ENCODE data around the gene CDK11A. TPM values are rescaled to one million over a fixed set of nuclear protein-coding genes. Genes with fewer than 3 reads are reported as not detected.

Gene CDK11A
- polyA plus RNA-seq (ENCODE audit: insufficient read length), result 23.9 TPM

DNA sequence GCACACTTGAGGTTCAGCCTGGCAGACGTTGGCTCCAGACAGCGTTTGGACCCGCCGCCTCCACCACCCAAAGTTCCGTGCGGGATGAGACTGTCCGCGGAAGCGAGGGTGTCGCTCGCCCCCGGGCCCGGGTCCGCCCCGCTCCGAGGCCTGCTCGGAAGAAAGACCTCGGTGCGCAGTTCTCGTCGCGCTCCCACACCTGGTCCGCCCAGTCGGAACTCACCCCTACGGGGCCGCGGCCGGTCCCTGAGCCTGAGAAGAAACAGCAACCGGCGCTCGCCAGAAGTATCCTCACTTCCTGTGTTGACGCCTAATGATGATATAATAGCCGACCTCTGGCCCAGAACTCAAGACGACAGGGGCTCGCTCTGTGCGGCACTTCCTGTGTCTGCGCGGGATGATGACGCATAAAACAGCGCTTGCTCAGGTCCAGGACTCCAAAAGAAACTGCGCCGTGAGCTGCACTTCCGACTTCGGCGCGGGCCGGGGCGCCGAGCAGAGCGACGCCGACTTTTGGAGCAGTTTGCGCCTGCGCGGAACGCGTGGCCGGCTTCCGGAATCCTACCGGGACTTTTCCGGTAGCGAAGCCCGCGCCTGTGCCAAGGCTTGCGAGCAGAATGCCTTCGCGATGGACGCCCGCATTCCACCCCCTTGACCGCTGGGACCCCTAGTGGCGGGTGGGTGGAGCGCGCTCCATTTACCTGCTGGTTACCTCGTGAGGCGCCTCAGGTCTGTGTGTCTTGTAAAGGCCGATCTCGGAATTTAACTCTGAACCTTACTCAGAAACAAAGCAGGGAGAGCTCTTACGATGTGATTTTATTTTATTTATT lies at the start of gene CDK11A:
Gene CDK11A, minus strand, starts transcription at position 323 of the 830 bp plus-strand sequence. CDS start 1,539 bp downstream, outside the sequence.
- DNase-seq (ENCODE audit: low read depth), result peak; percentile 99

DNA sequence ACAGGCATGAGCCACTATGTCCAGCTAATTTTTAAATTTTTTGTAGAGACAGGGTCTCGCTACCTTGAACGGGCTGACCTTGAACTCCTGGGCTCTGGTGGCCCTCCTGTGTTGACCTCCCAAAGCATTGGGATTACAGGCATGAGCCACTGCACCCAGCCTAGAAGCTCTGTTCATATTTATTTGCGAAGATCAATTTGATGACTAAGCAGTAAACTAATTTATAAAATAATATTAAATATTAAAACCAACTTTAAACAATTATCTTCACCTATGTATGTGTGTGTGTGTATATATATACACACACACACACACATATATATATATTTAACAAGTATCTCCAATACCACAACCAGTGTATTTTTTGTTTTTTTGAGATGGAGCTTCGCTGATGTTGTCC lies 49.7 kb upstream of the CDK11A start:
- DNase-seq (ENCODE audit: low read depth), result no peak

DNA sequence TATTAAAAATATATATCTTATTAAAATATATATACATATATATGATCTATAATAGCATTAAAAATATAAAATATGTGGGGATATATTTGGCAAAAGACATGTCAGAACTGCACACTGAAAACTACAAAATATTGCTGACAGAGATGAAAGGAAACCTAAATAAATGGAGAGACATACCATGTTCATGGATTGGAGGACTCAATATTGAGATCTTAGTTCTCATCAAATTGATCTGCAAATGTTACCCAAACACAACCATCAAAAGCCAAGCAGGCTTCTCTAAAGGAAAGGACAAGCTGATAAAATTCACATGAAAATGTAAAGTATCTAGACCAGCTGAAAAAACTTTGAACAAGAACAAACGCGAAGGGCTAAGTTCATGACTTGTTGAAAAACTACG lies 46.9 kb upstream of the CDK11A start:
- no peak for DNase-seq (ENCODE audit: low read depth)

DNA sequence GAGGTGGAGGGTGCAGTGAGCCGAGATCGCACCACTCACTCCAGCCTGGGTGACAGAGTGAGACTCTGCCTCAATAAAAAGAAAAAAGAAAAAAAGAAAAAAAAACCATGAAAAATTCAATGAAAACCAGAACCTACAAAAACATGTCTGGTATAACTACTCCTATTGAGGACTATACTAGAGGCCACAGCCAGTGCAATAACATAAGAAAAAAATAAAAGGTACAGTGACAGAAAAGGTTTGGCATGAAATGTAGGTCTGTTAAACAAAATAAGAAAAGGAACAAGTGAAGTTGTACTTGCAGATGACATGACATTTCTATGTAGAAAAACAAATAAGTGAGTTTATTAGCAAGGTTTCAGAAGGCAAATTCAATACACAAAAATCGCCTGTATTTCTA lies 45.9 kb upstream of the CDK11A start:
- no peak for DNase-seq (ENCODE audit: low read depth)

DNA sequence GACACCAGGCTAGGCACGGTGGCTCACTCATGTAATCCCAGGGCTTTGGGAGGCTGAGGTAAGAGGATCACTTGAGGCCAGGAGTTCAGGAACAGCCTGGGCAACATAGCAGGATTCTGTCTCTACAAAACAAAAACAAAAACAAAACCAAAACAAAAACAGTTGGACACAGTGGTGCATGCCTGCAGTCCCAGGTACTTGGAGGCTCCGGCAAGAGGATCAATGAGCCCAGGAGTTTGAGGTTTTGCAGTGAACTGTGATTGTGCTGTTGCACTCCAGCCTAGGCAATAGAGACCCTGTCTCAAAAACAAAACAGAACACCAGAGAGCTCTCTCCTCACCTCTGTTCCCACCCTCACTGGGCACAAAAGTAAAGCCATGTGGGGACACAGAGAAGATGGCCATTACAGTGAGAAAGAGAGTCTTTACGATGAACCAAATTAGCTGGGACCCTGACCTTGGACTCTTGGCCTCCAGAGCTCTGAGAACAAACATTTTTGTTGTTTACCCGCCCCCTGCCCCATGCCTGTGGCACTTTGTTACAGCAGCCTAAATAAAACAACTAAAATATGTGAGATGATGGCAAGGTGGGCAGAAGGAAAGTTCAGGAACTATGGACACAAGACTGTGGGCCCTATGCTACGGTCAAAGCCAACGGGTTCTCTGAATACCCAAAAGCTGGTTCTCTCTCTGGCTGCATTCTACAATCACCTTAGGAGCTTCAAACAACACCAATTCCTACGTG lies 44.3 kb upstream of the CDK11A start:
- no peak for DNase-seq (ENCODE audit: low read depth)

DNA sequence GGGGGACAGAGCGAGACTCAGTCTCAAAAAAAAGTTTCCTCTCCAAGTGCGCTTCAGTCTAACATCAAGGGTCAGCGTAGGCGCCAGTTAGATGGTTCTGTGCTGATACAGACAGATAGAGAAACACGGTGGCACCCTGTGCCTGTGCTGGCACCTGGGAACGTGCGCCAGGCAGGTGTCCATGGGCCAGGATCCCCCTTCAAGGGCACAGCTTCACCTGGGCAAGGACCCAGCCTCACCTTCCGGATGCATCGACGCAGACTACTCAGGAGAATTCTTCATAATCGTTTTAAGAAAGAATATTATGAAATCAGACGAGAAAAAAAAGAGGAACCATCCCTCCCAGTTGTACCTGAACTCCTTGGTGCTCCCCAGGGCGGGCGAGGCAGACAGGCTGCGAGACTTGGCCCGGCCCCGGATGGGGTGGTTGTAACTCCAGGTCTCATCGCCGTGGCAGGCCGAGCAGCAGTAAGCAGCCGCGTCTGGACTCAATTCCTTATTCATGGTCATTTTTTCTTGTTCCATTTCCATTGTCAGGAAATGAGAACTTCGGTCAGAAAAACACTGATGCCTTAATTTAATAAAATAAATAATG lies 40.8 kb upstream of the CDK11A start:
- no peak for DNase-seq (ENCODE audit: low read depth)

DNA sequence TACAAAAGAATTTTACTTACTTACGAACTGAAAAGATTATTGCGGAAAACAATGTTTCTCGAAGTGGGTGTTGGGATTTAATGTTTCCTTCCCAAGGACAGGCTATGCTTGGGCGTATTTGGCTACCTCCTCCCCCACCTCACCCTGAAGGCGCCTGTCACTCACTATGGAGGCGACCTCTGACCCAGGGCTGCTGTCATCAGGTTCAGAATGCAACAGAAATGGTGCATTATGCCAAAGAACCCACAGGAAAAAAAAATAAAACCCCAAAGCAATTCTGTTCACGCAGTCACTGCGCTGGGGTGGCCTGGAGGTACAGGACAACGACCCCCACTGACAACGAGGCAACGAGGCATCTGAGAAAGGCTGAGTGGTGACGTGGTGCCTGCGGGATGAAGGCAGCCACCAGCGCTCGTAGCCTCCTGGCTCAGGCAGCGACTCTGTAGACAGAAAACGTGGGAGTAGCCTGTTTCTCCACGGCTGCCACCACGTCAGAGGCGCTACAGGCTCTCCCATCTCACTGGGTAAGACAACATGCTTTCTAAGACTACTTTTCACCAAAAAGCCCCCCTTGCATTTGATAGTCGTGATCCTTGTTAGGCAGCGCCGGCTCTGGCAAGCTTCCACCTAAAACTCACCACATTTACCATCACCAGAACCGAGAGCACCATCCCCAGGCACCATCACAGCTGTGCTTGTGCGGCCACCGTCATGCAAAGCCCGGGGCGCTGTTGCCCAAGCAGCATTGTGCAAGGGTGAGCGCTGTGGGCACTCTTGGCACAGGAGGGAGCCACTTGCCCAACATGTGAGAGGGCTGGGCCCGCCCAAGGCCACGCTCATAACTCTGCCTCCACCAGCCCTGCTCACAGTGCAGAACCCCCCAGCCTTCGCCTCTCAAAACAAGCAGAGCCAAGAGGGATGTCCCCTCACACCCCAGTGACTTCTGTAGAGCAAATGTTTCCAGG lies 39.8 kb upstream of the CDK11A start:
- DNase-seq (ENCODE audit: low read depth), result no peak

DNA sequence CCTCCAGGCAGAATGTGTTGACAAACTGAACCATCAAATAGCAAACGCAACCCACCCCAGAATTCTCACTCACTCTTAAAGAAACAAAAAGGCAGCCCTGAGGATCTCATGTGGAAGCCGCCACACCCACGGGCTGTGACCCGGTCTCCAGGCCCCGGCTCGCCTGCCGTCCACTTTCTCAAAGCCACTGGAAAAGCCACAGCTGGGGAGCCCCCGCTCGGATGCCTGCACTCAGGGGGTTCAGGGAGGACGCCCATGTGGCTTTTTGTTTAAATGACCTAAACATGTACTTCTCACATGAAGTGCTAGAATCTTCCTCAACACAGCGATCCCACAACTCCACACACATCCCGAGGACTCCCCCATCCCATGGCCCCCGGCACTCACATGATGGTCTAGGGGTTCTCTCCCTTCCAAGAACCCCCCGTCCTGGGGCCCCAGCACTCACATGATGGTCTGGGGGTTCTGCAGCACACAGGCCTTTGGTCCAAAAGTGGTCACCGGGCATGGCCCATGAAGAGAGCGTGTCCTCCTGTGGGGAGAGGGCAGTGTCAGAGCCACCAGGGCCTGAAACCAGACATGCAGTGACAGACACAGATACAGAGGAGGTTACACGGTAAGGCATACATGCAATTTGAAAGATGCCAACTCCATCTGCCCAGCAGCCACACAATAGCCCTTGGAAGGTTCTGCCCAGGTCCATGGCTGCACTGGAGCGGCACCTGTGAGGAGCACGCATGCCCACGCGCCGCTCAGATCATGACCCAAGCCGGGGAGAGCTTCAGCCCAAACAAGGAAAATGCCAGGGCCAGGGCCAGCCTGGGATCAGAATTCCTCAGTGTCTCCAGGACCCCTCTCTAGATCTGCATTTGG lies 37.6 kb upstream of the CDK11A start:
- DNase-seq (ENCODE audit: low read depth), result no peak

DNA sequence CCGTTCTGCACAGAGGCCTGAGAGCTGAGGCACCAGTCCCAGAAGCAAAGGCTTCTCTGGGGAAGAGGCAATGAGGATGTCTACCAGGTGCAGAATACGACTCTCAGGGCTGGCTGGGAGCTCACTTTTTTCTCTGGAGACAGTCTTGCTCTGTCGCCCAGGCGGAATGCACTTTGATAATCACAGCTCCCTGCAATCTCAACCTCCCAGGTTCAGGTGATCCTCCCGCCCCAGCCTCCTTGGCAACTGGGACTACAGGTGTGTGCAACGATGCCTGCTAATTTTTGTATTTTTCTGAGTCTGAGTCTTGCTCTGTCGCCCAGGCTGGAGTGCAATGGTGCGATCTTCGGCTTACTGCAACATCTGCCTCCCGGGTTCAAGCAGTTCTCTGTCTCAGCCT lies 36.6 kb upstream of the CDK11A start:
- DNase-seq (ENCODE audit: low read depth), result no peak

DNA sequence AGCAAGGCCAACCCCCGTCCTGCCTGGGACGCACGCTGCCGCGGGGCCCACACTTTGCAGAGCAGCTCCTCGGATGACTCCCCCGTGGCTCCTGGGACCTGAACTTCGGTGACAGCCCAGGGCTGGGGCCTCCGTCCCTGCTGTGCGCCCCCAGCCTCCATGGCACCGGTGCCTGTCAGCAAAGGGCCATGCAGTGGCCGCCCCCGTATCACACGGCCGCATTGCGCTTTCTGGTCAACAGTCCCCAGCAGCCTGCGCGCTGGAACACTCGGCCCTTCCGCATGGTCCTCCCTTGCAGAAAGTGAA lies 36.1 kb upstream of the CDK11A start:
- DNase-seq (ENCODE audit: low read depth), result no peak

DNA sequence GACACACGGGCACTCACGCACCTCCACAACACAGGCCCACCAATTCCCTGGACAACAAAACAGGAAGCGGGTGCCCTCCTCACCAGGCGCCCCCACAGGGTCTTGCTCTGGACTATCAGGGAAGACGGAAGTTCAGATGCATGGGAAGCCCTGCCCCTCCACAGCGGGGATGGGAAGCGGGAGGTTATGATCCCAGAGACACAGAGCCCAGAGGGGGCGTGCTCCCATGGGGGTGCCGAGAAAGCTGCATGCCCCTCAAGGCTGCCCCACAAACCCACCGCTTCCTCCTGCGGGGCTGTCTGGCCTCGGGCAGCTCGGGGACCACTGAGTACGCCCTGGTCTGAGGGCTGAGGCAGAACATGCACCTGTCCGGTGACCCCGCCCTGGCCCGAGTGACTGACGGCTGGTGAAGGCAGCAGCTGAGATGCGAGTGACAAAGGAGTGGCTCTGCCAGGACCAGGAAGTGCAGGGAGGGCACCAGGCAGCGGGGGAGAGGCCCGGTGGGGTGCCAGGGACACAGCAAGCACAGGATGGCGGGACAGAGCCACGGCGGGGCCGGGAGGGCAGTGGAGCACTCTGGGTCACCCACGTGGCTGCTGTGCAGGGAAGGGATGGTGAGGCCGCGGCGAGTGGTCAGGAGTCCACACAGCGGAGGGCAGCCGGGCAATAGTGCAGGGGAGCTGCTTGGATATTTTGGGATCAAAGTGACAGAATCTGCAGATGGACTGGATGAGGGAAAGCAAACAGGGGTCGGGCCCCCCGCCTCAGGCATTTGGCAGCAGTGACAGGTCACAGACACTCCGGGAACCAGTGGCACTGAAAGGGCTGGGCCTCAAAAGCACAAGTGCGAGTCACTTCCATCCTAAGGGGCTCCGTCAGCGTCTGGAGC lies 35.5 kb upstream of the CDK11A start:
- no peak for DNase-seq (ENCODE audit: low read depth)

DNA sequence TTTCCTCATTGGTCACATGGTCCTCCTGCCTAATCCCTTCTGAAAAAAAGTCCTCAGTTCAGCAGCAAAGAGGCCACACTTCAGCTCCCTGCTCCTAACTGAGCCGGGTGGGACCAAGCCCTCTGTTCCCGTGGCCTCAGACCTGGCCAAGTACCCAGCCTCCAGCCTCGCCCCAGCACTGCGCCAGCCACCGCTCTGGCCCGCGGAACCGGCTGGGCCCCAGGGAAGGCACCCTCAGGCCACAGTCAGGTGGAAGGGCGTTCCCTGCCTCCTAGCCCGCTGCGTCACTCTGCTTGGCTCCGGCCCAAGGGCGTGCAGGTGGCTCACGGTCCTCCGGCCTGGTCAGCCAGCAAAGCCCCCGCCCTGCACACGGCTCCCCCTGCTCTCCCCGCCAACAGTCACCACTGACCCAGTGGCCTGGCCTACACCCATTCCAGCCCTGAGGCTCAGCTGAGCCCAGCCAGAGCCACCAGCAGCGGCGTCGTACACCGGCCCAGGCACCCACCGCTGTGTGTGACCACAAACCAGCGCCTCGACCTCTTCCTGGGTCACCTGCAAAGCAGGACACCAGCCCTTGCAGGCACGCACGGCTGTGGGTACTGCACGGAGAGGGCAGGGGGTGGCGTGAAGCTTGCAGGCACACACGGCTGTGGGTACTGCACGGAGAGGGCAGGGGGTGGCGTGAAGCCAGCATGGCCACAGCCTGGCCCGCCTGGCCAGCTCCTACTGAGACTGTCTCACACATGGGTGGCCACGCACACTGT lies 34.7 kb upstream of the CDK11A start:
- no peak for DNase-seq (ENCODE audit: low read depth)

DNA sequence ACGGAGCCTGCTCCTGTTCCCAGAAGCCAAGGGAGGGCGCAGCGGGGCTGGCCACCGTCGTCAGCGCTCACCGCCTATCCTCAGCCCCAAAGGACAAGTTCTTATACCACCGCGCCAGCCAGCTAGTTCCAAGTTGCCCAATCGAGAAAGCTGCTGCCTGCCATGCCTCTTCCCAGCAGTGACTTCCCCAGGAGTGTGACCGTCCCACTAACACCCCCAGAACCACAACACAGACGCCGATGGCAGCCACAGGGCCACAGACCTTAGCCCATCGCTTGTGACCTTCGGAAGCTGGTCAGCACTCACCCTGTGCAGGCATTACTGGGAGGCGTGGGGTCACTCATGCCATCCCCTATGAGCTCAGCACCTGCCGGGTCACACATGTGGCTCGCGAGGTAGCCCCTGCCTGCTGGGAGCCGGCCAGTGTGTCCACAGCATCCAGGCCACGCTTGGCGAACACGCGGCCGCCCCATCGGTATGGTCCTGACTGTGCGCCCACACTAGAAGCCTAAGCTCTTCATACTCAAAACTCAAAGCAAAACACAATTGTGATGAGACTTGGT lies 34.0 kb upstream of the CDK11A start:
- DNase-seq (ENCODE audit: low read depth), result no peak

DNA sequence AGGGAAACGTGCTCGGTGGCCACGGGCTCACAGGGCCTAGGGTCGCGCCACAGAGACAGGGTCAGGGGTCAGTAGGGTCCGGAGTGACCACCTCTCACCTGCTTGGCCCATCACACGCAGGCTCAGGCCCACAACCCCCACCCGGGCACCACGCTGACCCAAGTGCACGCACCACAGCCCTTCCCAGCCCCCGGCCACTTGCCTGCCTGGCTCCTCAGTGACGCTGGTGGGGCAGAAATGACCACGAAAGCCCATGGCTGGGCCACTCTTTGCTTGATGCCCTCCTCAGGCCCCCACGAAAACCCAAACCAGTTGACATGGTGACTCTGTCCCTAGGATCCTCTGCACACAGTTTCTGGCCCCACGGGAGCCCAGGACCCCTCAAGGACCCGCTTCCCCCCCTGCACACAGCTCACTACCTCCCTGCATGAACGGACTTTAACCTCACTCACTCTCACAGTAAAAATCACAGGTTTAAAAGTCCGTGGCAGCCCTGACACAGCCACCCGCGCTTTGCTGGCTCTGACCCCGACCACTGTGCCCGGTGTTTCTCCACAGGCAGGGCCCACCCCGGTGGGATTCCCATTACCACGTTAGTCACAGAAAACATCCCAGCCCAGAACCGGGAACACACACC lies 33.4 kb upstream of the CDK11A start:
- DNase-seq (ENCODE audit: low read depth), result no peak

DNA sequence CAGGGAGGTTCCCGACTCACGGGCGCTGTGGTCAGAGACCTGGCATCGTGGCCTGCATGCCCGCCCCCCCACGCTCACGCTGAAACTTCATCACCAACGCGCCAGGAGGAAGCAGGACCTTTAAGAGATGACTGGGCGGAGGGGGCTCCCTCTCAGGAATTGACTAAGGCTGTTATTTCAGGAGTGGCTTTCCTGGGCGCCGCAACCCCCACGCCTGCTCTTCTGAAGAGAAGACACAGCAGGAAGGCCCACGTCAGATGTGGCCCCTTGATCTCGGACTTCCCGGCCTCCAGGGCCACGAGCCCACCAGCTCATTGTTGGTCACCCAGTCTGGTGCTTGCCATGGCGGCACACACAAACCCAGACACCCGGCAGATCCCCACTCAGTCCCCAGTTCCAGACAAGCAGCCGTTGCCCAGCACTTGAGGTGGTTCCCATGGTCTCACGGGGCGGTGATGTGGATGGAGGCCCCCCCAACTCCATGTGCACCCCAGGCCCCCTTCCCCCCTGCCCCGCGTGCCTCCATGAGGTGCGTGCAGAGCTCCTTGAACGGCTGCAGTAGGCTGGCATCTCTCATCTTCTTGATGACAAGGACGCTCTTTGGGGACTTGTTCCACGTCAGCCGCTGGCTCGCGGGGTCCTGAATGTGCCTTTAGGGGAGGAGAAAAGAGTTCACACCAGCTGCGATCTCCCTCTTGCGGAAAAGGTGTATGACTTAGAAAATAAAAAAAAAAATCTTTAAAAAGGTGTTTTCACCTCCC lies 32.7 kb upstream of the CDK11A start:
- DNase-seq (ENCODE audit: low read depth), result no peak

DNA sequence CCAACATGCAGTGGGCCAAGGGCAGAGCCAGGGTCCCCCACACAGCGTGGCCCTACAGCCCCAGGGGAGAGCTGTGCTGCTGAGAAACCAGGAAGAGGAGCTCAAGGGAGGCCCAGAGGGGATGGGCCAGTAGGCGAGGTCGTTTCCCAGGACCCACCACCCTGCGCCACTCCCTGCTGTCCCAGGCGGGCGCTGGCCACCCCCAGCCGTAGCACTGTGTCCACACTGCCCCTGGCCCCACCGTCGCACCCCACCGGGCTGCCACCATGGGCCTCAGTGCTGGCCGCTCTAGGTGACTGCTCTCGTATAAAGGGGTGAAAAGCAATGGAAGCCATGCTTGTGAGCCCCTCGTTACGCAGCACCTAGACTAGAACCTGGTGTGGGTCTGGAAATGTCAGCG lies 31.7 kb upstream of the CDK11A start:
- DNase-seq (ENCODE audit: low read depth), result no peak

DNA sequence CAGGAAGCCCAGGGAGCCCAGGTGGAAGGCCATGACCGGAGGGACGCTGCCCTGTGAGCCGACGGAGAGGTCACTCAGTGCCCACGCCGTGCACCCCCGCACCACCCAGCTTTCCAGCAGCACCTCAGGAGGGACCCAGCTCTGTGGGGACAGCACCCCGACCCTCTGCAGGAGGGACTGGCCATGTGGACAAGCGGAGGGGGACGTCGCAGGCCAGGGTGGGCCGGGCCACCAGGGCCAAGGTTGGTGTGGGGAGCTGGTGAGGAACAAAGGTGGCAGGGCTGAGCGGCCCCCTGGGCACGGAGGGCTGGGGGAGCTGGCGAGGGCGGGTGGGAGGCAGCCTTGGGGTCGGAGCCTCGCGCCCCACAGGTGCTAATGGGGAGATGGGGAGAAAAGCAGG lies 31.3 kb upstream of the CDK11A start:
- DNase-seq (ENCODE audit: low read depth), result no peak

Measured in forelimb muscle (tissue), 1 donor.